Astrocyte (in vitro differentiated cells and primary cell): ENCODE data around the gene FNDC11.

Experiments used
- CTCF ChIP-seq: IDR thresholded peaks from 2 replicates; pipeline ENCODE4 v1.5.1; 2011; ENCODE audit warnings: low read depth, mild to moderate bottlenecking, inconsistent platforms, low read length, moderate library complexity; ENCODE audit not compliant: insufficient read depth
- EZH2 ChIP-seq: IDR thresholded peaks from 2 replicates; pipeline ENCODE4 v1.6.1; 2012; ENCODE audit warnings: mild to moderate bottlenecking, low read length, inconsistent platforms; ENCODE audit not compliant: insufficient read depth

- TF ChIP-seq CTCF (no peak), EZH2 (no peak)
Measured at GRCh38 chr20:63549679-63550282, 4.2 kb upstream of the FNDC11 start.
